NT2/D1 (cell line): Measurements from ENCODE around the gene HERPUD2.

Source experiments
- SUZ12 ChIP-seq: IDR thresholded peaks from 2 replicates; pipeline ENCODE4 v1.6.1; 2011; ENCODE audit not compliant: insufficient read length, insufficient read depth; ENCODE audit errors: extremely low read depth
- YY1 ChIP-seq: IDR thresholded peaks from 2 replicates; pipeline ENCODE4 v1.6.1; 2011; ENCODE audit not compliant: insufficient read length, insufficient read depth
- ZNF274 ChIP-seq: IDR thresholded peaks from 2 replicates; pipeline ENCODE4 v1.6.1; 2011; ENCODE audit warnings: mild to moderate bottlenecking, low read depth, low read length

GRCh38 chr7:35658606-35659201 is 36.2 kb downstream of the HERPUD2 start:
- TF ChIP-seq SUZ12 (no peak), YY1 (no peak), ZNF274 (no peak)
